GM23338 (cell line): Measurements from ENCODE around the gene CCDC43. TPM values are rescaled to one million over a fixed set of nuclear protein-coding genes. Genes with fewer than 3 reads are reported as not detected.
A peak's percentile ranks its signal among the peaks of the same experiment; 100 is the strongest.

Experiments
- ATAC-seq: fragments of 200-7000 bp; cut with Tn5 transposase; 3 replicates; pipeline ENCODE4 v1.9.1; 2020
- DNase-seq: peaks from one replicate; pipeline ENCODE4 v3.0.0-alpha.2; 2015; ENCODE audit warnings: low spot score
- H2AFZ ChIP-seq: fragments of 200-600 bp; sonication (generic); 2 replicates; pipeline ENCODE4 v1.8.0; 2016; ENCODE audit warnings: antibody characterized with exemption, mild to moderate bottlenecking, moderate library complexity
- H3F3A ChIP-seq: fragments of 200-600 bp; sonication (generic); replicated peaks from 2 replicates; pipeline ENCODE4 v1.8.0; 2017; ENCODE audit warnings: antibody characterized with exemption, mixed run types, low read depth
- H3K27ac ChIP-seq: fragments of 200-600 bp; sonication (generic); 2 replicates; pipeline ENCODE4 v1.6.1; 2016; ENCODE audit warnings: low read depth
- H3K27me3 ChIP-seq: fragments of 200-600 bp; sonication (generic); 2 replicates; pipeline ENCODE4 v1.8.0; 2016; ENCODE audit warnings: mild to moderate bottlenecking, mixed run types, moderate library complexity; ENCODE audit not compliant: insufficient read depth
- H3K36me3 ChIP-seq: fragments of 200-600 bp; sonication (generic); 2 replicates; pipeline ENCODE4 v1.8.0; 2016; ENCODE audit warnings: mild to moderate bottlenecking; ENCODE audit not compliant: insufficient read depth
- H3K4me1 ChIP-seq: fragments of 200-600 bp; sonication (generic); 2 replicates; pipeline ENCODE4 v1.8.0; 2016; ENCODE audit warnings: mild to moderate bottlenecking, moderate library complexity; ENCODE audit not compliant: insufficient read depth
- H3K4me2 ChIP-seq: fragments of 200-600 bp; sonication (generic); 2 replicates; pipeline ENCODE4 v1.7.1; 2017; ENCODE audit warnings: mixed run types
- H3K4me3 ChIP-seq: fragments of 200-600 bp; sonication (generic); 2 replicates; pipeline ENCODE4 v1.6.1; 2016; ENCODE audit warnings: mixed run types
- H3K79me2 ChIP-seq: fragments of 200-600 bp; sonication (generic); replicated peaks from 2 replicates; pipeline ENCODE4 v1.8.0; 2017; ENCODE audit warnings: mild to moderate bottlenecking; ENCODE audit not compliant: insufficient read depth
- H3K9me2 ChIP-seq: fragments of 200-600 bp; sonication (generic); 2 replicates; pipeline ENCODE4 v1.8.0; 2017; ENCODE audit not compliant: insufficient read depth
- H4K20me1 ChIP-seq: fragments of 200-600 bp; sonication (generic); replicated peaks from 2 replicates; pipeline ENCODE4 v1.8.0; 2017; ENCODE audit warnings: mild to moderate bottlenecking; ENCODE audit not compliant: insufficient read depth
- H3K27ac Mint-ChIP-seq: 2 replicates; pipeline ENCODE4 v1.8.0; 2020; ENCODE audit warnings: inconsistent platforms, mild to moderate bottlenecking, moderate library complexity, mixed read lengths
- H3K27me3 Mint-ChIP-seq: 3 replicates; pipeline ENCODE4 v1.8.0; 2022; ENCODE audit warnings: low read depth, mild to moderate bottlenecking, moderate library complexity, mixed read lengths, inconsistent platforms; ENCODE audit not compliant: insufficient read depth, poor library complexity
- H3K36me3 Mint-ChIP-seq: 3 replicates; pipeline ENCODE4 v1.8.0; 2021; ENCODE audit warnings: low read depth, mild to moderate bottlenecking, inconsistent platforms, moderate library complexity, mixed read lengths
- H3K4me1 Mint-ChIP-seq: 3 replicates; pipeline ENCODE4 v1.8.0; 2020; ENCODE audit warnings: mild to moderate bottlenecking, inconsistent platforms, mixed read lengths
- H3K4me3 Mint-ChIP-seq: 3 replicates; pipeline ENCODE4 v1.8.0; 2021; ENCODE audit warnings: moderate library complexity, mild to moderate bottlenecking, inconsistent platforms, mixed read lengths
- H3K9me3 Mint-ChIP-seq: 3 replicates; pipeline ENCODE4 v1.8.0; 2020; ENCODE audit warnings: moderate library complexity, mild to moderate bottlenecking, inconsistent platforms, mixed read lengths
- CREB1 ChIP-seq: fragments of 250-450 bp; sonication (Bioruptor Pico); IDR thresholded peaks from 2 replicates; pipeline ENCODE4 v1.5.0; 2020; ENCODE audit warnings: low read depth, mild to moderate bottlenecking, moderate library complexity
- EZH2 ChIP-seq: fragments of 200-600 bp; sonication (generic); IDR thresholded peaks from one replicate; pipeline ENCODE4 v1.8.0; 2017; ENCODE audit warnings: antibody characterized with exemption, mild to moderate bottlenecking, low read depth; ENCODE audit not compliant: unreplicated experiment
- POLR2AphosphoS5 ChIP-seq: IDR thresholded peaks from 2 replicates; pipeline ENCODE4 v1.6.1; 2016; ENCODE audit warnings: antibody characterized with exemption, low read depth
- ZNF331 ChIP-seq: fragments of 250-450 bp; sonication (Bioruptor Pico); IDR thresholded peaks from 2 replicates; pipeline ENCODE4 v1.5.0; 2020; ENCODE audit warnings: low read depth, mild to moderate bottlenecking, moderate library complexity
- polyA plus RNA-seq: library from polyadenylated mRNA; unstranded; fragments of >200 nt; fragmentation: Nextera tagmentation; extraction: Ambion mirVana; gene quantifications from 2 replicates; pipeline ENCODE4 v1.2.1, GENCODE V29; 2016
- total RNA-seq: library from RNA; depleted of rRNA; stranded (reverse); fragments of >200 nt; shearing (Covaris generic); gene quantifications from 2 replicates; pipeline ENCODE4 v1.2.3, GENCODE V29; 2014
- TF ChIP-seq, protein P1 (sequence below), 2 experiments: fragments of 200-600 bp in 1 of 2; sonication (generic) in 1 of 2; conservative IDR thresholded peaks; 2 replicates each; pipeline versions ENCODE4 v1.5.1 to v1.6.1; 2016 to 2017; ENCODE audit warnings: antibody characterized with exemption in 2 of 2, low read depth in 2 of 2, mild to moderate bottlenecking in 2 of 2, moderate library complexity in 1 of 2
- TF ChIP-seq, protein P2 (sequence below): IDR thresholded peaks from 2 replicates; pipeline ENCODE4 v1.6.1; 2016; ENCODE audit warnings: antibody characterized with exemption
- TF ChIP-seq, protein P3 (sequence below): IDR thresholded peaks from one replicate; pipeline ENCODE4 v1.6.1; 2018; ENCODE audit warnings: antibody characterized with exemption; ENCODE audit not compliant: unreplicated experiment

The CCDC43 gene
- total and polyA plus RNA-seq, 2 experiments from 2014 or later: 29.8 to 55.3 TPM

DNA sequence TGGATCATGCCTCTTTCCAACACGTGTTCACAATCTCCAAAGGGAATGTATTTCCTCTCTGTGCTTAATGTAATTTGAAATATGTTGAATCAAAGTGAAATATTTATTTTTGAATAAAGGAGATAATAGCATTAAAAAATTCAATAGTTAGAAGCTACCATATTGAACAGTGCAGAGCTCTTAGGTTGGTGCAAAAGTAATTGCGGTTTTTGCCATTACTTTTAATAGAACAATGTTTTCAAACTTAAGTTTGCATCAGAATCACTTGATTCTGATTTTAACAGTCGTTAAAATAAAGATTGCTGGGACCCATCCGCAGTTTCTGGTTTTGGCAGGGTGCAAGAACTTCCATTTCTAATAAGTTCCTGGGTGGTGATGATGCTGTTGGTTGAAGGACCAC lies 43.3 kb downstream of the CCDC43 start:
- no peaks in the 10 kb centered on the region for H3F3A ChIP-seq
- no peaks in the 10 kb centered on the region for H3K4me1 ChIP-seq
- TF ChIP-seq, protein P1, sequence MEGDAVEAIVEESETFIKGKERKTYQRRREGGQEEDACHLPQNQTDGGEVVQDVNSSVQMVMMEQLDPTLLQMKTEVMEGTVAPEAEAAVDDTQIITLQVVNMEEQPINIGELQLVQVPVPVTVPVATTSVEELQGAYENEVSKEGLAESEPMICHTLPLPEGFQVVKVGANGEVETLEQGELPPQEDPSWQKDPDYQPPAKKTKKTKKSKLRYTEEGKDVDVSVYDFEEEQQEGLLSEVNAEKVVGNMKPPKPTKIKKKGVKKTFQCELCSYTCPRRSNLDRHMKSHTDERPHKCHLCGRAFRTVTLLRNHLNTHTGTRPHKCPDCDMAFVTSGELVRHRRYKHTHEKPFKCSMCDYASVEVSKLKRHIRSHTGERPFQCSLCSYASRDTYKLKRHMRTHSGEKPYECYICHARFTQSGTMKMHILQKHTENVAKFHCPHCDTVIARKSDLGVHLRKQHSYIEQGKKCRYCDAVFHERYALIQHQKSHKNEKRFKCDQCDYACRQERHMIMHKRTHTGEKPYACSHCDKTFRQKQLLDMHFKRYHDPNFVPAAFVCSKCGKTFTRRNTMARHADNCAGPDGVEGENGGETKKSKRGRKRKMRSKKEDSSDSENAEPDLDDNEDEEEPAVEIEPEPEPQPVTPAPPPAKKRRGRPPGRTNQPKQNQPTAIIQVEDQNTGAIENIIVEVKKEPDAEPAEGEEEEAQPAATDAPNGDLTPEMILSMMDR (conservative IDR thresholded peaks at IDR 0.05; ENCODE audit: low read depth in 2 of 2): no peak
- TF ChIP-seq ZNF331 (CRISPR knock-in tag) (no peak), EZH2 (no peak), CREB1 (CRISPR knock-in tag) (no peak), POLR2AphosphoS5 (no peak)
- TF ChIP-seq, protein P2, sequence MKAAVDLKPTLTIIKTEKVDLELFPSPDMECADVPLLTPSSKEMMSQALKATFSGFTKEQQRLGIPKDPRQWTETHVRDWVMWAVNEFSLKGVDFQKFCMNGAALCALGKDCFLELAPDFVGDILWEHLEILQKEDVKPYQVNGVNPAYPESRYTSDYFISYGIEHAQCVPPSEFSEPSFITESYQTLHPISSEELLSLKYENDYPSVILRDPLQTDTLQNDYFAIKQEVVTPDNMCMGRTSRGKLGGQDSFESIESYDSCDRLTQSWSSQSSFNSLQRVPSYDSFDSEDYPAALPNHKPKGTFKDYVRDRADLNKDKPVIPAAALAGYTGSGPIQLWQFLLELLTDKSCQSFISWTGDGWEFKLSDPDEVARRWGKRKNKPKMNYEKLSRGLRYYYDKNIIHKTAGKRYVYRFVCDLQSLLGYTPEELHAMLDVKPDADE: no peak
- TF ChIP-seq, protein P3, sequence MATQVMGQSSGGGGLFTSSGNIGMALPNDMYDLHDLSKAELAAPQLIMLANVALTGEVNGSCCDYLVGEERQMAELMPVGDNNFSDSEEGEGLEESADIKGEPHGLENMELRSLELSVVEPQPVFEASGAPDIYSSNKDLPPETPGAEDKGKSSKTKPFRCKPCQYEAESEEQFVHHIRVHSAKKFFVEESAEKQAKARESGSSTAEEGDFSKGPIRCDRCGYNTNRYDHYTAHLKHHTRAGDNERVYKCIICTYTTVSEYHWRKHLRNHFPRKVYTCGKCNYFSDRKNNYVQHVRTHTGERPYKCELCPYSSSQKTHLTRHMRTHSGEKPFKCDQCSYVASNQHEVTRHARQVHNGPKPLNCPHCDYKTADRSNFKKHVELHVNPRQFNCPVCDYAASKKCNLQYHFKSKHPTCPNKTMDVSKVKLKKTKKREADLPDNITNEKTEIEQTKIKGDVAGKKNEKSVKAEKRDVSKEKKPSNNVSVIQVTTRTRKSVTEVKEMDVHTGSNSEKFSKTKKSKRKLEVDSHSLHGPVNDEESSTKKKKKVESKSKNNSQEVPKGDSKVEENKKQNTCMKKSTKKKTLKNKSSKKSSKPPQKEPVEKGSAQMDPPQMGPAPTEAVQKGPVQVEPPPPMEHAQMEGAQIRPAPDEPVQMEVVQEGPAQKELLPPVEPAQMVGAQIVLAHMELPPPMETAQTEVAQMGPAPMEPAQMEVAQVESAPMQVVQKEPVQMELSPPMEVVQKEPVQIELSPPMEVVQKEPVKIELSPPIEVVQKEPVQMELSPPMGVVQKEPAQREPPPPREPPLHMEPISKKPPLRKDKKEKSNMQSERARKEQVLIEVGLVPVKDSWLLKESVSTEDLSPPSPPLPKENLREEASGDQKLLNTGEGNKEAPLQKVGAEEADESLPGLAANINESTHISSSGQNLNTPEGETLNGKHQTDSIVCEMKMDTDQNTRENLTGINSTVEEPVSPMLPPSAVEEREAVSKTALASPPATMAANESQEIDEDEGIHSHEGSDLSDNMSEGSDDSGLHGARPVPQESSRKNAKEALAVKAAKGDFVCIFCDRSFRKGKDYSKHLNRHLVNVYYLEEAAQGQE: no peak
- H2AFZ ChIP-seq: no peak overlapping the region
- Mint-ChIP-seq H3K4me1 (no peaks in the 10 kb centered on the region), H3K27me3 (peaks cover 8% of the 10 kb centered on the region), H3K27ac (no peak overlapping the region), H3K4me3 (no peak overlapping the region), H3K9me3 (no peaks in the 10 kb centered on the region), H3K36me3 (no peaks in the 10 kb centered on the region)
- H3K9me2 ChIP-seq: no peaks in the 10 kb centered on the region
- H3K4me2 ChIP-seq: no peak overlapping the region
- H3K79me2 ChIP-seq: no peaks in the 10 kb centered on the region
- H3K27me3 ChIP-seq: no peaks in the 10 kb centered on the region
- ATAC-seq (no peak), DNase-seq (no peak)
- no peaks in the 10 kb centered on the region for H4K20me1 ChIP-seq
- H3K4me3 ChIP-seq: no peak overlapping the region
- no peak overlapping the region for H3K27ac ChIP-seq
- H3K36me3 ChIP-seq: no peaks in the 10 kb centered on the region

DNA sequence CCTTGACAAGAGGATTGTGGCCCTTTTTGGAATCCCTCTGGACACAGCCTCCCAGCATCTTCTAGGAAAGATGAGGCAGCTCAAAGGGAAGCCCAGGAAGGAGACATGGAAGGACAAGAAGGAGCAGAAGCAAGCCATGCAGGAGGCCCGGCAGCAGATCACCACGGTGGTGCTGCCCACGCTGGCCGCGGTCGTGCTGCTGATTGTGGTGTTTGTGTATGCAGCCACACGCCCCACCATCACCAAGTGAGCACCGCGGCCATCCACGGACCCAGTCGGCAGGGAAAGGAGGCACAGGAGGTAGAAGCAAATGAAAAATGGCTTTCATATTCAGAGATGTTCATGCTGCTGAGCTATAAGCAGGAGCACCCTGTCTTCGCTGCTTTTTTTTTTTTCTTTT lies 44.2 kb downstream of the CCDC43 start:
- Histone ChIP-seq H3K36me3 (no peaks in the 10 kb centered on the region), H4K20me1 (no peaks in the 10 kb centered on the region), H3K27ac (no peak overlapping the region), H3K79me2 (no peaks in the 10 kb centered on the region), H2AFZ (peak overlapping the region; percentile 24; the same call in 1 of the 2 replicates), H3K4me2 (no peak overlapping the region), H3K4me3 (no peak overlapping the region), H3K9me2 (no peaks in the 10 kb centered on the region), H3K4me1 (no peaks in the 10 kb centered on the region), H3K27me3 (no peaks in the 10 kb centered on the region), H3F3A (no peaks in the 10 kb centered on the region)
- Mint-ChIP-seq H3K27ac (no peak overlapping the region), H3K4me3 (no peak overlapping the region), H3K27me3 (peaks cover 8% of the 10 kb centered on the region), H3K36me3 (no peaks in the 10 kb centered on the region), H3K4me1 (no peaks in the 10 kb centered on the region), H3K9me3 (no peaks in the 10 kb centered on the region)
- ATAC-seq (no peak), DNase-seq (no peak)
- no peak for TF ChIP-seq EZH2
